Hepatocyte (in vitro differentiated cells): ENCODE results near the gene REM1.

Experiments
- CTCF ChIP-seq: fragments of 200-600 bp; sonication (generic); IDR thresholded peaks from 2 replicates; pipeline ENCODE4 v1.5.1; 2016; ENCODE audit warnings: antibody characterized with exemption, mild to moderate bottlenecking; ENCODE audit not compliant: poor library complexity
- EZH2 ChIP-seq: fragments of 200-600 bp; sonication (generic); IDR thresholded peaks from 2 replicates; pipeline ENCODE4 v1.6.1; 2016; ENCODE audit warnings: antibody characterized with exemption, mild to moderate bottlenecking, borderline replicate concordance
- EZH2phosphoT487 ChIP-seq: fragments of 200-600 bp; sonication (generic); IDR thresholded peaks from one replicate; pipeline ENCODE4 v1.6.1; 2018; ENCODE audit warnings: antibody characterized with exemption, mild to moderate bottlenecking, low read depth, moderate library complexity; ENCODE audit not compliant: unreplicated experiment, severe bottlenecking

- TF ChIP-seq CTCF (no peak), EZH2 (no peak), EZH2phosphoT487 (no peak)
Measured at GRCh38 chr20:31523361-31524283, 48.5 kb downstream of the REM1 start.
